KMS-11 (cell line): ENCODE results near the gene GSTO2.

Source experiments
- H2AFZ ChIP-seq: fragments of 200-600 bp; sonication (generic); 2 replicates; pipeline ENCODE4 v1.6.1; 2016; ENCODE audit warnings: antibody characterized with exemption, mixed run types, low read depth
- H3K27ac ChIP-seq: fragments of 200-600 bp; sonication (generic); 2 replicates; pipeline ENCODE4 v1.6.1; 2016; ENCODE audit warnings: mild to moderate bottlenecking, mixed run types
- H3K27me3 ChIP-seq: fragments of 200-600 bp; sonication (generic); 2 replicates; pipeline ENCODE4 v1.6.1; 2017; ENCODE audit warnings: mild to moderate bottlenecking, low read depth, mixed run types, moderate library complexity; ENCODE audit not compliant: insufficient read depth
- H3K36me3 ChIP-seq: fragments of 200-600 bp; sonication (generic); 2 replicates; pipeline ENCODE4 v1.6.1; 2017; ENCODE audit warnings: mild to moderate bottlenecking, mixed run types; ENCODE audit not compliant: insufficient read depth
- H3K4me1 ChIP-seq: fragments of 200-600 bp; sonication (generic); 2 replicates; pipeline ENCODE4 v1.6.1; 2016; ENCODE audit warnings: mild to moderate bottlenecking, low read depth, mixed run types; ENCODE audit not compliant: poor library complexity, severe bottlenecking
- H3K4me2 ChIP-seq: fragments of 200-600 bp; sonication (generic); 2 replicates; pipeline ENCODE4 v1.7.0; 2016; ENCODE audit warnings: mild to moderate bottlenecking, mixed run types
- H3K4me3 ChIP-seq: fragments of 200-600 bp; sonication (generic); IDR thresholded peaks from 2 replicates; pipeline ENCODE4 v1.6.1; 2017; ENCODE audit warnings: low read depth, low read length, mixed read lengths; ENCODE audit not compliant: insufficient read depth
- H3K79me2 ChIP-seq: fragments of 200-600 bp; sonication (generic); 2 replicates; pipeline ENCODE4 v1.6.1; 2016; ENCODE audit warnings: low read depth, mixed run types; ENCODE audit not compliant: insufficient read depth
- H3K9ac ChIP-seq: fragments of 200-600 bp; sonication (generic); 2 replicates; pipeline ENCODE4 v1.6.1; 2016; ENCODE audit warnings: mild to moderate bottlenecking, mixed run types
- H4K20me1 ChIP-seq: fragments of 200-600 bp; sonication (generic); 2 replicates; pipeline ENCODE4 v1.6.1; 2016; ENCODE audit warnings: mild to moderate bottlenecking, mixed run types; ENCODE audit not compliant: insufficient read depth
- TF ChIP-seq, protein P1 (sequence below): fragments of 200-600 bp; sonication (generic); conservative IDR thresholded peaks from 2 replicates; pipeline ENCODE4 v1.6.1; 2017; ENCODE audit warnings: low read depth, mild to moderate bottlenecking, antibody characterized with exemption, low read length, moderate library complexity, mixed read lengths

GSTO2 gene

GRCh38 chr10:104258209-104258608 lies 10.8 kb upstream of the GSTO2 start:
- no peaks in the 10 kb centered on the region for H3K36me3 ChIP-seq
- peaks cover 20% of the 10 kb centered on the region; the same call in 1 of the 2 replicates for H3K79me2 ChIP-seq
- H3K4me2 ChIP-seq = no peak overlapping the region

GRCh38 chr10:104259456-104259855 lies 9.5 kb upstream of the GSTO2 start:
- H2AFZ ChIP-seq = no peak overlapping the region
- H3K4me1 ChIP-seq = peaks cover 25% of the 10 kb centered on the region
- no peaks in the 10 kb centered on the region for H3K36me3 ChIP-seq
- no peak overlapping the region for H3K27ac ChIP-seq
- peaks cover 31% of the 10 kb centered on the region; the same call in 1 of the 2 replicates for H3K79me2 ChIP-seq
- H4K20me1 ChIP-seq = no peaks in the 10 kb centered on the region
- no peak overlapping the region for H3K4me2 ChIP-seq
- H3K27me3 ChIP-seq = no peaks in the 10 kb centered on the region
- H3K4me3 ChIP-seq = no peak overlapping the region
- H3K9ac ChIP-seq = no peak overlapping the region
- TF ChIP-seq, protein P1, sequence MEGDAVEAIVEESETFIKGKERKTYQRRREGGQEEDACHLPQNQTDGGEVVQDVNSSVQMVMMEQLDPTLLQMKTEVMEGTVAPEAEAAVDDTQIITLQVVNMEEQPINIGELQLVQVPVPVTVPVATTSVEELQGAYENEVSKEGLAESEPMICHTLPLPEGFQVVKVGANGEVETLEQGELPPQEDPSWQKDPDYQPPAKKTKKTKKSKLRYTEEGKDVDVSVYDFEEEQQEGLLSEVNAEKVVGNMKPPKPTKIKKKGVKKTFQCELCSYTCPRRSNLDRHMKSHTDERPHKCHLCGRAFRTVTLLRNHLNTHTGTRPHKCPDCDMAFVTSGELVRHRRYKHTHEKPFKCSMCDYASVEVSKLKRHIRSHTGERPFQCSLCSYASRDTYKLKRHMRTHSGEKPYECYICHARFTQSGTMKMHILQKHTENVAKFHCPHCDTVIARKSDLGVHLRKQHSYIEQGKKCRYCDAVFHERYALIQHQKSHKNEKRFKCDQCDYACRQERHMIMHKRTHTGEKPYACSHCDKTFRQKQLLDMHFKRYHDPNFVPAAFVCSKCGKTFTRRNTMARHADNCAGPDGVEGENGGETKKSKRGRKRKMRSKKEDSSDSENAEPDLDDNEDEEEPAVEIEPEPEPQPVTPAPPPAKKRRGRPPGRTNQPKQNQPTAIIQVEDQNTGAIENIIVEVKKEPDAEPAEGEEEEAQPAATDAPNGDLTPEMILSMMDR = no peak

More at GRCh38 chr10:104258209-104258608, 10.8 kb upstream of the GSTO2 start:
- Histone ChIP-seq H3K27me3 (no peaks in the 10 kb centered on the region), H2AFZ (no peak overlapping the region), H3K4me1 (peaks cover 25% of the 10 kb centered on the region), H3K9ac (no peak overlapping the region), H3K4me3 (no peak overlapping the region), H4K20me1 (no peaks in the 10 kb centered on the region), H3K27ac (no peak overlapping the region)
- TF ChIP-seq, protein P1 = no peak

- Histone ChIP-seq H3K79me2 (peaks cover 34% of the 10 kb centered on the region; the same call in 1 of the 2 replicates), H3K4me2 (no peak overlapping the region), H3K9ac (no peak overlapping the region), H3K27me3 (no peaks in the 10 kb centered on the region), H2AFZ (no peak overlapping the region), H3K4me3 (no peak overlapping the region), H3K27ac (no peak overlapping the region), H4K20me1 (no peaks in the 10 kb centered on the region), H3K4me1 (peaks cover 25% of the 10 kb centered on the region), H3K36me3 (no peaks in the 10 kb centered on the region)
- TF ChIP-seq, protein P1 = no peak
These were observed 8.8 kb upstream of the GSTO2 start for GRCh38 chr10:104259999-104260774.

- Histone ChIP-seq H3K36me3 (no peaks in the 10 kb centered on the region; the same call in 1 of the 2 replicates), H3K27ac (no peak overlapping the region), H4K20me1 (no peaks in the 10 kb centered on the region), H3K4me3 (no peak overlapping the region), H3K9ac (no peak overlapping the region), H3K4me1 (peaks cover 22% of the 10 kb centered on the region), H3K27me3 (no peaks in the 10 kb centered on the region), H2AFZ (no peak overlapping the region), H3K79me2 (peaks cover 38% of the 10 kb centered on the region; the same call in 1 of the 2 replicates), H3K4me2 (no peak overlapping the region)
- TF ChIP-seq, protein P1 = no peak
These were observed 8.2 kb upstream of the GSTO2 start for GRCh38 chr10:104260775-104261115.
